ENCODE data around the gene LSM11.

The LSM11 gene

GRCh38 chr5:157734436-157734835 is 9.1 kb upstream of the LSM11 start:
- DNase-seq (ENCODE audit: low read depth in 2 of 2) = no peak

- DNase-seq (ENCODE audit: low read depth in 2 of 2) = no peak
These were observed 7.5 kb upstream of the LSM11 start for GRCh38 chr5:157735991-157736390.

GRCh38 chr5:157739388-157740228 is 3.9 kb upstream of the LSM11 start:
- DNase-seq (ENCODE audit: low read depth in 2 of 2) = no peak

GRCh38 chr5:157740229-157740610 is 3.3 kb upstream of the LSM11 start:
- DNase-seq (ENCODE audit: low read depth in 2 of 2) = no peak

- no peak for DNase-seq (ENCODE audit: low read depth in 2 of 2)
These were observed 2.4 kb upstream of the LSM11 start for GRCh38 chr5:157741131-157741530.

GRCh38 chr5:157744051-157745011 is 819 bp downstream of the LSM11 start:
- no peak for DNase-seq (ENCODE audit: low read depth in 2 of 2)

GRCh38 chr5:157745041-157745456 is 1.5 kb downstream of the LSM11 start:
- DNase-seq (ENCODE audit: low read depth in 2 of 2) = no peak

- no peak for DNase-seq (ENCODE audit: low read depth in 2 of 2)
These were observed 3.7 kb downstream of the LSM11 start for GRCh38 chr5:157747173-157747740.

GRCh38 chr5:157747766-157748700 is 4.5 kb downstream of the LSM11 start:
- DNase-seq (ENCODE audit: low read depth in 2 of 2) = no peak

GRCh38 chr5:157748760-157749461 is 5.4 kb downstream of the LSM11 start:
- DNase-seq (ENCODE audit: low read depth in 2 of 2) = no peak

GRCh38 chr5:157749462-157749799 is 5.9 kb downstream of the LSM11 start:
- DNase-seq (ENCODE audit: low read depth in 2 of 2) = no peak

GRCh38 chr5:157750320-157750719 is 6.8 kb downstream of the LSM11 start:
- DNase-seq (ENCODE audit: low read depth in 2 of 2) = no peak

- DNase-seq (ENCODE audit: low read depth in 2 of 2) = no peak
These were observed 12.6 kb downstream of the LSM11 start for GRCh38 chr5:157756122-157756521.

- no peak for DNase-seq (ENCODE audit: low read depth in 2 of 2)
These were observed 15.2 kb downstream of the LSM11 start for GRCh38 chr5:157758706-157759105.

- DNase-seq (ENCODE audit: low read depth in 2 of 2) = no peak
These were observed 18.4 kb downstream of the LSM11 start for GRCh38 chr5:157761690-157762621.

- DNase-seq (ENCODE audit: low read depth in 2 of 2) = no peak
These were observed 21.0 kb downstream of the LSM11 start for GRCh38 chr5:157764531-157764930.

GRCh38 chr5:157766442-157766841 is 22.9 kb downstream of the LSM11 start:
- DNase-seq (ENCODE audit: low read depth in 2 of 2) = no peak

GRCh38 chr5:157766902-157767301 is 23.4 kb downstream of the LSM11 start:
- DNase-seq (ENCODE audit: low read depth in 2 of 2) = no peak

- DNase-seq (ENCODE audit: low read depth in 2 of 2) = no peak
These were observed 24.2 kb downstream of the LSM11 start for GRCh38 chr5:157767689-157768088.

- no peak for DNase-seq (ENCODE audit: low read depth in 2 of 2)
These were observed 27.2 kb downstream of the LSM11 start for GRCh38 chr5:157770665-157771064.
